Measurements from ENCODE around the gene DCBLD1.

- TF ChIP-seq CTCF (IDR thresholded peaks at IDR 0.05): no peak
- TF ChIP-seq ZFX (IDR thresholded peaks at IDR 0.05; ENCODE audit: borderline replicate concordance): no peak
Measured at GRCh38 chr6:117472667-117473066, 9.8 kb upstream of the DCBLD1 start.
